ENCODE data around the gene LHFPL5. TPM values are rescaled to one million over a fixed set of nuclear protein-coding genes. Genes with fewer than 3 reads are reported as not detected.

LHFPL5 gene
- polyA plus RNA-seq, 1 experiment: not detected

GRCh38 chr6:35842381-35842780 is 37.2 kb downstream of the LHFPL5 start:
- no peak for TF ChIP-seq CTCF (IDR thresholded peaks at IDR 0.05; ENCODE audit: low read depth, low read length)
- H3K9me3 ChIP-seq (ENCODE audit: control insufficient read depth, insufficient read depth, low read length): no peaks in the 10 kb centered on the region
- ChIA-PET CTCF (no interaction called here), POLR2A (no interaction called here)
- H3K4me3 ChIP-seq (ENCODE audit: low read depth, low read length): no peak overlapping the region
- no peaks in the 10 kb centered on the region for H3K27me3 ChIP-seq (ENCODE audit: control insufficient read depth, insufficient read depth, low read length)
- no peak overlapping the region for H3K27ac ChIP-seq (ENCODE audit: low read depth, low read length)
- DNase-seq (ENCODE audit: low read depth, low spot score): no peak

DNA sequence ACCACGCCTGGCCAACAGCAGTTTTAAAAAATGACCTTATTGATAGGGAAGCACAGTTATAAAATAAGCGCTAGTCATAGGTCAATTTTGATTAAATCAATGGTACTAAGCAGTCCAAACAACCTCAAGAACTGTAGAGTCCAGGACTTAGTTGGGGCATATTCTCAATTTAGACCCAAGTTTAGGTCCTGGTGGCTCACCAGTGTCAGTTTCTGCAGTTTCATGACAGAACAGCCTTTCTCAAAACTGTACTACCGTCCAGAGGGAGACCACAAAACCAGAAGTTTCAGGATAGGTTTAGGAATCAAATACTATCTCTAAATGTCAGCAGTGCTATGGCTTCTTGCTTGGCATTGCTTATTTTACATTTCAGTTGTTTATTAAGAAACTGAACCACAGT is 39.1 kb downstream of the LHFPL5 start:
- H3K9me3 ChIP-seq (ENCODE audit: control insufficient read depth, insufficient read depth, low read length): no peaks in the 10 kb centered on the region
- H3K27ac ChIP-seq (ENCODE audit: low read depth, low read length): no peak overlapping the region
- CTCF ChIA-PET: no interaction called here
- DNase-seq (ENCODE audit: low read depth, low spot score): no peak
- no peak overlapping the region for H3K4me3 ChIP-seq (ENCODE audit: low read depth, low read length)
- TF ChIP-seq CTCF (IDR thresholded peaks at IDR 0.05; ENCODE audit: low read depth, low read length): no peak
- H3K27me3 ChIP-seq (ENCODE audit: control insufficient read depth, insufficient read depth, low read length): no peaks in the 10 kb centered on the region
- POLR2A ChIA-PET: interaction anchor here (0.7 kb wide), 1 partner anchor 128 kb away, joined by 6 read pairs; no protein-coding TSS in a partner anchor

DNA sequence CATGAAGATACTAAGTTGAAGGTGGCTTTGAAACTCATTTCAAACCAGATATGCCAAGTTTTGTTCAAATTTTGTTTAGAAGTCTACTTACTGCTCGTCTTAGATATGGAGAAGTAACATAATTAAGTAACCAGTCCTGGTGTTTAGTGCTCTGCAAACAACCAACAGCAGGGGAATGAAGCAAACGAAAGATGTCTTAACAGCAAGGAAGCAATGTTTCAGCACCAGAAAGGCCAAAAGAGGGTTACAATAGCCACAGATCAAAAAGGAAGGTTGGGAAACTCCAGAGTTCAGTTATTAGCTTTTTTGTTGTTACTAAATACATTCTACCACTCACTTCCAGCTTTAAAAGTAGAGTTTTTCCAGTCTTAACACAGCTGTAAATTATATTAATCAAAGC is 45.1 kb downstream of the LHFPL5 start:
- no peak for TF ChIP-seq CTCF (IDR thresholded peaks at IDR 0.05; ENCODE audit: low read depth, low read length)
- Histone ChIP-seq H3K27me3 (ENCODE audit: control insufficient read depth, insufficient read depth, low read length) (no peaks in the 10 kb centered on the region), H3K4me3 (ENCODE audit: low read depth, low read length) (no peak overlapping the region), H3K9me3 (ENCODE audit: control insufficient read depth, insufficient read depth, low read length) (no peaks in the 10 kb centered on the region), H3K27ac (ENCODE audit: low read depth, low read length) (no peak overlapping the region)
- CTCF ChIA-PET: interaction anchor here (1.0 kb wide), 1 partner anchor 245 kb away, joined by 3 read pairs; no protein-coding TSS in a partner anchor
- POLR2A ChIA-PET: interaction anchor here (0.6 kb wide), 1 partner anchor 183 kb away, joined by 3 read pairs; no protein-coding TSS in a partner anchor
- no peak for DNase-seq (ENCODE audit: low read depth, low spot score)

DNA sequence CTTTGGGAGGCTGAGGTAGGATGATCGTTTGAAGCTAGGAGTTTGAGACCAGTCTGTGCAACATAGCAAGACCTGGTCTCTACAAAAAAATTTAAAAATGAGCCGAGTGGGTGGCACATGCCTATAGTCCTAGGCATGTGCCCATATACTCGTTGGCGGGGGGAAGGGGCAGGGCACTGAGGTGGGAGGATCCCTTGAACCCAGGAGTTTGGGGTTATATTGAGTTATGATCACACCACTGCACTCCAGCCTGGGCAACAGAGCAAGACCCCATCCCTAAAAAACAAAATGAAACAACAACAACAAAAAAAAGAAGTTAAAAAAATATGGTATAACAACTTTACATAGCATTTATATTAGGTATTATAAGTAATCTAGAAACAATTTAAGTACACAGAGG is 47.8 kb downstream of the LHFPL5 start:
- Histone ChIP-seq H3K27ac (ENCODE audit: low read depth, low read length) (no peak overlapping the region), H3K4me3 (ENCODE audit: low read depth, low read length) (no peak overlapping the region), H3K9me3 (ENCODE audit: control insufficient read depth, insufficient read depth, low read length) (no peaks in the 10 kb centered on the region), H3K27me3 (ENCODE audit: control insufficient read depth, insufficient read depth, low read length) (no peaks in the 10 kb centered on the region)
- CTCF ChIA-PET: no interaction called here
- DNase-seq (ENCODE audit: low read depth, low spot score): no peak
- no peak for TF ChIP-seq CTCF (IDR thresholded peaks at IDR 0.05; ENCODE audit: low read depth, low read length)
- POLR2A ChIA-PET: no interaction called here

DNA sequence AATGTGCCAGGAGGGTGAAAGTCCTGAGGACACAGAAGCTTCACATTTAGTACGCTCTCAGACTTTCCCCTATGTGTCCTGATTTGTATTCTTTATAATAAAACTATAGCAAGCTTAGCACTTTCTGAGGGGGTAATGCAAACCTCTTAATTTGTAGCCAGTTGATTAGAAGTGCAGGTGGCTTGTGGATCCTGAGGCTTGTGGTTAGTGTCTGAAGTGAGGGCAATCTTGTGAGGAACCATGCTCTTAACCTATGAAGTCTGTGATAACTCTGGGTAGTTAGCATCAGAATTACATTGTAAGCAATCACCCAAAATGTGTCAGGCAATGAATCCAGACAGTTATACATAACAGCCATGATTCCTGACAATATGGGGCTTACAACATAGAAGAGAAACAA is 51.1 kb downstream of the LHFPL5 start:
- Histone ChIP-seq H3K9me3 (ENCODE audit: control insufficient read depth, insufficient read depth, low read length) (no peaks in the 10 kb centered on the region), H3K4me3 (ENCODE audit: low read depth, low read length) (no peak overlapping the region), H3K27ac (ENCODE audit: low read depth, low read length) (no peak overlapping the region), H3K27me3 (ENCODE audit: control insufficient read depth, insufficient read depth, low read length) (no peaks in the 10 kb centered on the region)
- ChIA-PET POLR2A (no interaction called here), CTCF (interaction anchor here (1.4 kb wide), 1 partner anchor 239 kb away, joined by 3 read pairs; no protein-coding TSS in a partner anchor)
- no peak for DNase-seq (ENCODE audit: low read depth, low spot score)
- no peak for TF ChIP-seq CTCF (IDR thresholded peaks at IDR 0.05; ENCODE audit: low read depth, low read length)
